HG02623 (cell line): ENCODE measurements around the gene SRL.
"Not testable (repeated sequence)": the region's sequence is repeated elsewhere in the genome, so short reads cannot be mapped to it uniquely, and the experiment has no call there.

Experiments used
- ATAC-seq: cut with Tn5 transposase; IDR thresholded peaks from one replicate; pipeline ENCODE4 v1.9.1; 2021; ENCODE audit warnings: moderate library complexity; ENCODE audit not compliant: unreplicated experiment

Gene SRL

DNA sequence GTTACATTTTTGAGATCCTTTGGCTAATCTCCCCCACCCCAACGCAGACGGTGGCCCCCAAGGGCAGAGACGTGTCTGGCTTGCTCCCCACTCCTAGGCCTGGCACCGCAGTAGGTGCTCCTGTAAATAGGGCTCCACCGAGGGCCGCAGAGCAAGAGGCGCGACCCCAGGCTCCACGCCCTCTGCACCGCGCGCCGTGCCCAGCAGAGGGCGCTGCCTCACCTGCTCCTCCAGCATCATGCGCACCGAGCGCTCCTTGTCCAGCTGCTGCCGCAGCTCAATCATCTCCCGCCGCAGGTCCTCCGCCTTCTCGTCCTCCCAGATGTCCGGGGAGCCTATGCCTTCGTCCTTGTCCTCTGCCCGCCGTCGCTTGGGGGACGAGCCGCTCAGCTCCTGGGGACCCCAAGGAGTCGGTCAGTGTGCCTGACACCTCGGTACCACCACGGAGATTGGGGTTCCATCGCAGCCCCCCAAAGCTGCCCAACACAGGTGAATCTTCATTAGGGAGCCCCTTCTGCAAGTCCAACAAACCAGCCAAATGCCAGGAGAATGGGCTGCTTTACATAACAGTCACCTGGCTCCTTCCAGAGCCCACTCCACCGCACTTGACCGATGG is 19.8 kb upstream of the SRL start:
- no peak for ATAC-seq

DNA sequence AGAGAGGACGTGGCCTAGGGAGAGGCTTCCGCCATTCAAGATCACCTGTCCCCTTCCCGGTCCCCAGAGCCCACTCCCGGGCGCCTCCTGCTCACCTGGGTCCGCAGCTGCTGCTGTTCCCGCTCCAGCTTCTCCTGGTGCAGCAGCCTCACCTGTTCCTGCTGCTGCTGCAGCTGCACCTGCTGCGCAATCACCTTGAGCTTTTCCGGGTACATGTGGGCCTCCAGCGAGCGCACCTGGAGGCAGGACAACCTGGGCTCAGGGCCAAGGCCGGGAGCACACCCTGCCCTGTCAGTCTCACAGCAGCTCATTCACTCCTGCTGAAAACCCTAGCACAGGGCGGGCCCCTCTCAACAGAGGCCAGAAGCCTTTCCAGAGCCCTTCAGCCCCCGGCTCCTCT is 18.5 kb upstream of the SRL start:
- no peak for ATAC-seq

DNA sequence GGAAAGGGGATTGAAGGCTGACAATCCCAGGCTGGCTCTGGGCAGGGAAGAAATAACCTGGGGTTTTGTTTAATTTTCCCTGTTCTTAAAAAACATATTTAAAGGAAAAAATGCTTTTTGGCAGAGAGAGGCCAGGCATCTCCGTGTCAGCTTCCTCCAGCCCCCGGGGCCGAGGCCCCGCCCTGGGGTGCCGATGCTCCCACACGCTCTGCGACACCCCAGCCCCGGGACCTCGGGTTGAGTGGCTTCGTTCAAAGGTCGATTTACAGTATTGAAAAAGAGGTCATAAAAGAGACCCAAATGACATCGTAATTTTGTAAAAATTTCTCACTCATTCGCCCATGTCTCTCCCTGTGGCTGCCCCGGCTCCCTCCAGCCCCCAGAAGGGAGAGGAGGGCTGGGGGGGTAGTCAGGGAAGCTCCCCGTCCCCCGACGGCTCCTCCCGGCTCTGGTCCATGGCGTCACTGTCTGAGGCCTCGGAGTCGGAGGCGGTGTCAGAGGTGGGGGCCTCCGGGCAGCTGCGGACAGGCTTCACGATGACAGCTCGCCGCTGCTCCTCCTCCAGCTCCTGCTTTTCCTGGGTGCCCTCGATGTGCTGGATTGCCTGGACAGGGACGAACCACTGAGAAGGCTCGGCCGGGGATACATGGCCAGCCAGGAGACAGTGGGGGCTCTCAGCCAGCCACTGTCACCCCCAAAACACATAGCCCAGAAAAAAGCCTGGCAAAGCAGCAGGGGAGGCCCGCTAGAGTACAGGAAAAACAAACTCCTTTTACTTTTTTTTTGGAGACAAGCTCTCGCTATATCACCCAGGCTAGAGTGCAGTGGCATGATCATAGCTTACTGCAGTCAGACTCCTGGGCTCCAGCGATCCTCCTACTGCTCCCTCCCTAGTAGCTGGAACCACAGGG is 16.0 kb upstream of the SRL start:
- ATAC-seq, result no peak

DNA sequence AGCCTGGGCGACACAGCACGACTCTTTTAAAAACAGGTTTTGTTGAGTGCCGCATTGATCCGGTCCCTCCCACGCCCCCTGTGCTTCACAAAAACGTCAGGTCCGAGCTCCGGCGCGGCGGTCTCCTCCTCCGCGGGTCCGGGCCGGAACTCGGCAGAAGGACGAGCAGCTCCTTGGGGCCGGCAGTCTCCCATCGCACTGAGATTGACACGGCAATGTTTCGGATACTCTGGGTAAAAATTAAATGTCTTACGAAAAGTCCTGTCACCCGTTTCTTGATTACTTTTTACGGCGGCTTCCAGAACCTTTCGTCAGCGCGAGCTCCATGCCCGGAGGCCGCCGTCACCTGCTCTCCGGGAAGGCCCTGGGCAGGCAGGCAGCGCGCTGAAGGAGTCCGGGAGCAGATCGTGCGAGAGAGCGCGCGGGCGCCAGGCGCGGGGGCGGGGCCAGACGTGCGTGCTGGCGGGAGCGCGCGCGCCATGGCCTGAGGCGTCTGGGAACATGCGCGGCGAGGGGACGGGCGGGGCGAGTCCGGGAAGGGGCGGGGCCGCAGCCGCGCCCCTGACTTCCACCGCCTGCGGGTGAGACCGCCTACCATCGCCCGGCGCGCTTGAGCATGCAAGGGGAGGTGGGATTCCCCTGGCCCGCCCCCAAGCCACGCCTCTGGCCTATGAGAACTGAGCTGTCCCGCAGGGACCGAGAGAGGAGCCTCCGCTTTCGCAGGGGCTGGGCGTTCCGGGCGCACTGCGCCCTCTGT is 11.7 kb upstream of the SRL start:
- peak; percentile 86 for ATAC-seq

DNA sequence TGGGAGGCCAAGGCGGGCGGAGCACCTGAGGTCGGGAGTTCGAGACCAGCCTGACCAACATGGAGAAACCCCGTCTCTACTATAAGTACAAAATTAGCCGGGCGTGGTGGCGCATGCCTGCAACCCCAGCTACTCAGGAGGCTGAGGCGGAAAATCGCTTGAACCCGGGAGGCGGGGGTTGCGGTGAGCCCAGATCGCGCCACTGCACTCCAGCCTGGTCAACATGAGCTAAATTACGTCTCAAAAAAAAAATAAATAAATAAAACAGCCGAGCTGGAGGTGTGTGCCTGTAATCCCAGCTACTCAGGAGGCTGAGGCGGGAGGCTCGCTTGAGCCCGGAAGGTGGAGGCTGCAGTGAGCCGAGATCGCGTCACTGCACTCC is 11.1 kb upstream of the SRL start:
- not testable (repeated sequence) for ATAC-seq

DNA sequence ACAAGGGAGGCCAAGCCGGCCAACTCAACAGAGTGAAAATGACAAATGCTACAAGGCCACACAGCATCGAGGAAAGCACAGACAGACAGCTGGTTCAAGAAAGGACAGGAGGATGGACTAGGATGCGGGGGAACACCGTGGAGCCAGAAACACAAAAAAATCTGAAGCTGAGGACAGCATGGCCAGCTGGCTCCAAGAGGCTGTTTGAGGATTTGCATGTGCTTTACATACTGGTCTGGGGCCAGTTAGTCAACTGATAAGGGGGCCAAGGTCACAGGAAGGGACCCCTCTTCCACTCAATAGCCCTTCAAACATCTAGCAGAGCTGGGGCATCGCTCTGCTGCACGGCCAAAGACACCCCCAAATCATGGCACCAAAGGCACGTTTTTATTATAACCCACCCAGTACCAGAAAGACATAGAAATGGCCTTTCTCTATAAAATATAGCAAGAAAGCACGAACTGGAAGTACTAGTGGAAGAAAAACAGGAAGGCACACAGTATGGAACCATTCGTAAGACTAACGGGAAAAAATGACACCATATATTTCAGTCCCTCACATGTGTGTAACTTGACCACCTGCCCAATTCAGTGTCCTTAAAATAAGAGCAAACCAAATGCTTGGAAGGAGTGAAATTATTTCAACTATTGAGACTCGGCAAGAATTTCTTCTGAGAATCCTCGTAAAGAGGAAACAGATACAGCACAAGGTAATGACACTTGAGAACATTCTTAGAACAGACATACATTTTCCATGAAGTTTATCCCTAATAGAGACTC is 7.8 kb upstream of the SRL start:
- no peak for ATAC-seq

DNA sequence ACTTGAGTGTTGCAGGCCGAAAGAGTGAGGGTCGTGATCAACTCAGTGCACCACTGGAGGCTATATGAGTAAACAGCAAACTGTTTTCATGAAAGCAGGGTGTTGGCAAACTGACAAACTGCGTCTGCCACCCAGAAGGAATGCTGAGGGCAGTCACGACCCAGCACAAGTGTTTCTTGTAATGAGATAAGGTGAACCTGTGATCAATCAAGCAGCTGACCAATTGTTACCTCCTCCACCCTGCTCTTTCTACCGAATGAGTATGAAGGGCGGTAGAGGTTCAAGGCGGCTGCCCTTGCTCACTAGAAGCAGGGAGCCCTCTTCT is 5.5 kb upstream of the SRL start:
- ATAC-seq, result no peak

DNA sequence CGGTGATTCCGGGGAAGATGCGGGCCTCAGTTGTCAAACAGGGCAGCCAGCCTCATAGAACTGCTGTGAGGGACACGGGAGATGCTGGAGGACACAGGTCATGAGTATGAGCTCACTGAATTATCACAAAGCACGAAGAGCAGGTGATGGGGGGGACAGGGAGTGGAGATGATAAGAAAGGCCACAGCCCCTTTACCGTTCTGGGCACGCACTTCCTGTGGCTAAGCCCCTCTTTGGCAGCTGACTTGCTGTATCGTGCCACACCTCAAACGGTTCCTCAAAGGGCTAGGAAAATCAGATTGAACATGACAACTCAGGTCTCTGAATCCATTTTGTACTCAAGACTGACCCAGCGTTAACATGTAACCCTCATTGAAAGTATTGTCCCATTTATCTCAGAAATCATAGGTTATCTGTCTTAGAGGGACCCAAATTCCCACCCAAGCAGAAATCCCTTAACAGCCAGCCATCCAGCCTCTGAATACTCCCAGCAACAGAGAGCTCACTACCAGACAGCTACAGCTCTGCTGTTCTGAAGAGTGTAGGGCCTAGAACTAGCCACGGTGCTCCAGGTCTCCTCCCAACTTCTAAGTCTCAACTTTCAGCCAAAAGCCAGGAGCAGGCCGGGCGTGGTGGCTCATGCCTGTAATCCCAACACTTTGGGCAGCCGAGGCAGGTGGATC is 5.0 kb upstream of the SRL start:
- ATAC-seq, result no peak

DNA sequence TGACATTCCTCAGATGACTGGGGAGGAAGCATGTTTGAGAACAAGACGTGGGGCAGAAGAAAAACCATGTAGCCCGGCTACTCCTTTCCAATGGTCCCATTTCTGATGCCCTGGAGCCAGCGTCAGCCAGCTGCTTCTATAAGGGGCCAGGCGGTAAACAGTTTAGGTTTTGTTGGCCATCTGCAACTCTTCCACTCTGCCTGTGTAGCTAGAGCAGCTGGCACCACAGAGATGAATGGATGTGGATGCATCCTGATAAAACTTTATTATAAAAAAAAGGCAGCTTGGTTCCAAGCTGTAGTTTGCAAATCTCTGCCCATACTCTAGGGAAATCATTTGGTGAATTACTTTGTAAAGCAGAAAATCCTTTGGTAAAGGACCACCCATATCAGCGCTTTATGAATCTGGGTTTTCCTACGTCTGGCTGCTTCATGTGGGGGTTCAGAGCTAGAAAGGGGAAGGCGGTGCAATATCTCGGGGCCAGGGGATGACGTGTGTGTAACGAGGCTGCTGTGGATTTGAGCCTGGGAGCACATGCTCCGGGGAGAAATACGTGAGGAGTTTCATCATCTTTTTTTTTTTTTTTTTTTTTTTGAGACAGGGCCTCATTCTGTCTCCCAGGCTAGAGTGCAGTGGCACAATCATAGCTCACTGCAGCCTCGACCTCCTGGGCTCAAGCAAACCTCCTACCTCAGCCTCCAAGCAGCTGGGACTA is 3.4 kb upstream of the SRL start:
- ATAC-seq, result no peak

DNA sequence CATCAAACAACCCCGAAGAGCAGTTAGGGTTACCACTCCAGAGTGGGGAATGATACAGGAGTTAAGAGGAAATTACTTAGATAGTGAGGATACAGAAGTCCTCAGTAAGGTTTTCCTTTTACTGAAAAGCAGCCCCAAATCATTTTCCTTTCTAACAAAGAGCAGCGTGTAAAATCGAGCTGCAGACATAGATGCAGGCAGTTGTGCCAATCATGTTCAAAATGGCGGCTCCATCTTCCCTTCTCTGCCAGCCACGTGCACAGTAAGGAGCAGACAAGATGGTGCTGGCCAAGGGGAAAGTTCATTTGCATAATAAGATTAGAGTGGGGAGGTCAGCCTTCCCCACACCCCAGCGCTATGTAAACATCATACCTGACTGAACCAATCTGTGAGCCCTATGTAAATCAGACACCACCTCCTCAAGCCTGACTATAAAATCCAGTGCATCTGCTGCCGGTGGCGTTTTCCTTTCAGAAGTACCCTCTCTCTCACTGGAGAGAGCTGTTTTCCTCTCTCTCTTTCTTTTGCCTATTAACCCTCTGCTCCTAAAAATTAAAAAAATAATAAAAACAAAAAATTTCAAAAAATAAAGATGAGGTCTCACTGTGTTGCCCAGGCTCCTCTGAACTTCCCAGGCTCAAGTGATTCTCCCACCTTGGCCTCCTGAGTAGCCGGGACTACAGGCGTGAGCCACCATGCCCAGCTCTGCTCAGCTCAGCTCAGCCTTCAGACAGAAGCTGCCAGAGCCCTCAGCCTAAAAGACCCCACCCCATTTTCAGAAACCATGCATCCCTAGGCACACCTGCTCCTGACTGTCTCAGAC is 2.6 kb upstream of the SRL start:
- ATAC-seq, result no peak

DNA sequence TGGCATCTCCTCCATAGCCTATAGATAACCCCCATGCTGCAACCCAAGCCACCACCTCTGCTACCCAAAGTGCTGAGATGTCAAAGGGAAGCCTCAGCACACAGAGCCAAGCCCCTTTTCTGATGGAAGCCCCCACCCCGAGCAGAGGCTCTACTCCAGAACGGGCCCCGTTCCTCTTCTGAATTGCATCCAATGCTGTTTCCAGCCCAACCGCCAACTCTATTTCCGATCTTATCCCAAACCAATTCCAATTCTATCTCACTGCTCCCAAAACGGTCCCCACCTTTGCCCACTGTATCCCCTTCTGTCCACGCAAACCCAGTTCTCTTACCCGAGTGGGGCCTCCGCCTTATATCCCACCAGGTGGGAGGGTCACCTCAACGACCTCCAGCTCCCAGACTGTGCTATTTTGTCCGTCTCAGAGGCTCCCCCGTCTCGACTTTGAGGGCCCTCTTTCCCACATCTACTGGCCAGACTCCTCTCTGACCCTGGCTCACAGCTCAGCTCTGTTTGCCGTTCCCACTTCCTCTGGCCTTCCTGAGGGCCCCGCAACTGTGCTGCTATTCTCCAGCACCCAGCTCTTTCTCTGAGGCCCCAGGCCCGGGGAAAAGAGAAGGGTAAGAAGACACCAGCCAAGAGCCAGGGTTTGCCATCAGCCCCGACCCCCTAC is 487 bp downstream of the SRL start:
- ATAC-seq, result no peak

DNA sequence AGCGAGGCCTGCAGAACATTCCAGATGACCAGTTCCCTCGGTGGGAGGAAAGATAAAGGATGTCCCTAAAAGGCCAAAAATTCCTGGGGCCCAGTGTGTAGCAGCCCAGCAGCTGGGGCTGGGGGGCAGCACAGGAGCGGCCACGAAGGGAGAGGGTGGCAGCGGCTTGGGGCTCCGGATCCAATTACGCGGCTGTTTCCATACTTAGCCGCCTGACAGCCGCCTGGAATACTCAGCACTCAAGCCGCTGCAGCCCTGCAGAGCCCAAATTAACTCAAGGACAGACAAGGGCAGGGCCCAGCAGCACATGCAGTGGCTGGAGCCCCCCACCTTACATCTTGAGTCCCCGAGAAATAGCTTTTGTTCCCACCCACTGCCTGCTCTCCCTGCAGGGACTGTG is 1.3 kb downstream of the SRL start:
- no peak for ATAC-seq

DNA sequence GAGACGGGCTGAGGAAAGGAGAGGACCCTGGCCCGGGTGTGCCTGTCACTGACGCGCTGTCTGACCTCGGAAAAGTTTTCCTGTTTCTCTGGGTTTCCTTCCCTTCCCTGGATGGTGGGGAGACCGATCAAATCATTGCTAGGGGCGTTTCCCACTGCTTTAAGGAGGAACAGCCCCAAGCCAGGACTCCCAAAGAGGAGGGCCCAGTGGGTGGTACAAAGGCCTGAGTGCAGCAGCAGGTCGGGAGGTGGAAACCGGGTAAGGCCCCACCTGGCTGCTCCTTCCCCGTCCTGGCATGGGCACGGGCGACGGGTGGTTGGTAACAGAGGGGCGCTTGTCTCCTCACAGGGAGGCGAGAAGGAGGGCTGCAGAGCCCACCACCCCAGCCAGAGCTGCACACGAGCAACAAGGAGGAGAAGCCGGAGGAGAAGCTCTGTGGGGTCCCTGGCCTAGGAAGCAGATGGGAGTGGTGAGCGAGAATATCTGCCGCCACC is 2.2 kb downstream of the SRL start:
- ATAC-seq, result no peak

DNA sequence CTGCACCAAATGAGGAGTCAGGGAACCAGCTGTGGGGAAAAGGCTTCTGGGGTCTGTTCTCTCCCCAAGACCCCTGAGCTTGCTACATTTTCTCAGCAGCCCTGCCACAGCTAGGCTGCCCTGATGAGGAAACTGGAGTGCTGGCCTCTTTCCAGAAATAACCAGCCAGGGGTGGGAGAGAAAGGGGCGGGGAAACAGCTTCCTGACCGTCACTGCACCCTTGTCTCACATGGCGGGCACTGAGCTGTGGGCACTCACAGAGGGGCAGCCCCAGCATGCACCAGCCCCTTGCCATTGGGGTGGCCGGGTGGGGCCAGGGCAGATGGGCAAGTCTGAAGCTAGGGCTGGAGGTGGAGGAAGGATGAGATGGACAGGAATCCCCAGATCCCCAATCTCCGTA is 2.9 kb downstream of the SRL start:
- no peak for ATAC-seq

DNA sequence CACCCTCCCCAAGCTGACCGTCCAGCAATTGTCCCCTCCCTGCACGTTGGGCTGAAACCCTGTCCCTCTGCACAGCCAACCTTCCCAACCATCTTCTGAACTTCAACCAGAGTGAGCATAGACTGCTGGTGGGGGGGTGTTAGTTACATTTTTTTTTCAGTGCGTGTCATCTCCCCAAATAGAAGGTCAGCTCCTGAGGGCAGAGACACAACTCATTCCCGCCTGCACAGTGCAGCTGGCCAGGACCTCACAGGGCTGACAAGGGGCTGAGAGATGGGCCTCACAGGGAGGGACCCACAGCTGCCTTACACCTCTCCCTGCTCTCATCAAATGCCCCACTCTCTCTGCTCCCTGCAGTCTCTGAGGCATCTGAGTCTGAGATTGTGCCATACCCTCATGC is 8.4 kb downstream of the SRL start:
- no peak for ATAC-seq

DNA sequence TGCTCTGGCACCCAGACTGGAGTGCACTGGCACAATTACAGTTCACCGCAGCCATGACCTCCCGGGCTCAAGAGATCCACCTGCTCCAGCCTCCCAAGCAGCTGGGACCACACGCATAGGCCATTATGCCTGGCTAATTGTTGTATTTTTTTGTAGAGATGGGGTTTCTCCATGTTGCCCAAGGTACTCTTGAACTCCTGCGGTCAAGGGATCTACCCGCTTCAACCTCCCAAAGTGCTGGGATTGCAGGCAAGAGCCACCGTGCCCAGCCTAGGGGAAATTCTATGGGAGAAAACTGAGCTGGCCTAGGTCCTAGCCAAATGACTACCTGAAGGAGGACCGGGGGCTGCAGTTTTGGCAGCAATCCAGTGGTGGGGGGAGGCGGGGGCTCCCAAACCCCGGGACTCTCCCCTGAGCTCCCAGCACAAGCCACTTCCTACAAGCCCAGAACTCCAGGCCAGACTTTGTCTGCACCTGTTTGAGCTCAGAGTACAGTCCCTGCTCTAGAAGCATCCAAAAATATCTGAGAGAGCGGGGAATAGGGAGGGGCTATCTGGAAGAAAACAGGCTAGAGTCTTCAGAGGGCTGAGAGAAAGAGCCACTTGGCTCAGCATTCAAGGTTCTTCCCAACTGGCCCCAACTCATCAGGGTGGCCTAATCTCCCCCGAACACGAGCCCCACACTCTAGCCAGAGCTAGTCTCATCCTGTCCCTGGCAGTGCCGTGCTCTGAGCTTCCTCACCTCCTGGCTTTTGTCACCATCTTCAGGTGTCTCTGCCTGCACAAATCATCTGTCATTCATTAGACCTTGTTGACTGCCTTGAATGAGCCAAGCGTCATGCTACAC is 9.1 kb downstream of the SRL start:
- ATAC-seq, result no peak

DNA sequence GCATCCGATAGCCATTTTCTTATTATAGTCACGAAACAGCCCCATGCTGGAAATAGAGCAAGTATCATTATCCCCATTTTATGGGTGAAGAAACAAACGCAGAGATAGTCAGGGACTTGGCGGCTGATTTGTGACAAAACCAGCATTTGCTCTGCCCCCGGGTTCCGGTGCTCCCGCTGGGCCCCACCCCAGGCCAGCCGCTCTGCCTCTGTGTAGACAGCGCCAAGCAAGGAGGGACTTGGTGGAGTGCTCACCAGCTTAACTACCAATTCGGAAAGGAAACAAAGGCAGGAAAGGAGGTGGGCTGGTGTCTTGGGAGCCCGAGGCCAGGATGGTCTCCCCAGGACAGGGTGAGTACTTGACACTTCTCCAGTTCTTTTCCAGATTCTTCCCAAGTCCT is 10.0 kb downstream of the SRL start:
- ATAC-seq, result no peak

DNA sequence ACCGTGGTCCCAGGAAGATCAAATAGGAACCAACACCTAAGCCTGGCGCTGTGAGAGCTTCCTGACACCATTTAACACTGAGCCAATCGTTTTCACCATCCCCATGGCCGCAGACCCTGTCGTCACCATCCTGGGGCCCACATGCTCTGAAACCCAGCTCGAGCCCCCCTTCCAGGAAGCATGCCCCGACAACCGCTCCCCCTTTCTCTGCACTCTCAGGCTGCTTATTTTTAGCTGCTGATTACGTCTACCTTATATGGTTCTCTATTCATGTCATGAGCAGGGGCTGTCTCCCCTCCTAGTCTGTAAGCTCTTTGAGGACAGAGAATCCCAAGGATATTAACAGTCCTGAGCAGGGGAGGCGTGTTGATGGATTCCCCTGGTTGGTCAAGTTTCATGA is 10.5 kb downstream of the SRL start:
- ATAC-seq, result no peak
